Measurements from ENCODE around the gene SARDH. TPM values are rescaled to one million over a fixed set of nuclear protein-coding genes. Genes with fewer than 3 reads are reported as not detected.

Gene SARDH
- total and polyA plus RNA-seq, 2 of the 13 experiments (the other 11 are each of a cell fraction or from before 2014, with no cell fraction given) = 11.6 to 34.9 TPM

DNA sequence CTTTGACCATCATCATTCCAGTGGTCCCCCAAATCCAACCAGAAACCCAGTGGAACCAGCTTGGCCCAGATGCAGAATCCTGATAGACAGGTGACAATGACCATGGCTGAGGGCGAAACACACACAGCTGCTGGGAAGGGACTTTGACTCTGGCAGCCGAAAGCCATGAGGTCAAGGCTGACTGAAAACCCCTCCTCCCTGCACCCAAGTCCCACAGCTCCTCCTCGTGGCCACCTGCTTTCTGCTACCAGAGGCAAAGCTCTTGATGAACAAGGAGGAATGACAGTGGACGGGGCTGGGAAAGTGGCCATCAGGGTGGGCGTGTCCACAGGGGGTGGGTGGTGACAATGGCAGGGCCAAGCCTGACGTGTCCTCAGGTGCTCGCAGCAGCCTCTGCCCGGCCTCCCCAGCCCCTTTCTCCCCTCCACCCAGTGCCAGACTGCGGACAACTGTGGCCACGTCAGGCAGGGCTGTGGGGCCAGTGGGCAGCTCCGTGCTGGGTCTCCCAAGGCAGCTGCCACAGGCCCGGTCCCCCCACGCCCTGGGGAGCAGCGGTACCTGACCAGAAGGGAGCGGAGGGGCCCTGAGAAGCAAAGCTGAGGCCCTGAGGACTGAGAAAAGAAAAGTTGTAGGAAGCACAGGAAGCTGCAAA is 30.8 kb upstream of the SARDH start (continued):
- no peak for TF ChIP-seq PCBP1 (IDR thresholded peaks at IDR 0.05; ENCODE audit: borderline replicate concordance, low read depth, low read length)
- TF ChIP-seq, protein P1, sequence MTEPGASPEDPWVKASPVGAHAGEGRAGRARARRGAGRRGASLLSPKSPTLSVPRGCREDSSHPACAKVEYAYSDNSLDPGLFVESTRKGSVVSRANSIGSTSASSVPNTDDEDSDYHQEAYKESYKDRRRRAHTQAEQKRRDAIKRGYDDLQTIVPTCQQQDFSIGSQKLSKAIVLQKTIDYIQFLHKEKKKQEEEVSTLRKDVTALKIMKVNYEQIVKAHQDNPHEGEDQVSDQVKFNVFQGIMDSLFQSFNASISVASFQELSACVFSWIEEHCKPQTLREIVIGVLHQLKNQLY (CRISPR knock-in tag; IDR thresholded peaks at IDR 0.05) = peak; percentile 79
- TF ChIP-seq ZNF564 (CRISPR knock-in tag; IDR thresholded peaks at IDR 0.05) = no peak
- peak; percentile 73; the same call in 1 of the 2 replicates for TF ChIP-seq MYC (CRISPR knock-in tag; IDR thresholded peaks at IDR 0.05; ENCODE audit: borderline replicate concordance)
- TF ChIP-seq ARID5B (CRISPR knock-in tag; IDR thresholded peaks at IDR 0.05) = peak; percentile 83
- no peak for TF ChIP-seq ZFP62 (CRISPR knock-in tag; IDR thresholded peaks at IDR 0.05)
- 0 out of 2 replicates have a peak, but pooled peaks have one; percentile 68 for TF ChIP-seq SALL2 (CRISPR knock-in tag; IDR thresholded peaks at IDR 0.05)
- TF ChIP-seq, protein P2, sequence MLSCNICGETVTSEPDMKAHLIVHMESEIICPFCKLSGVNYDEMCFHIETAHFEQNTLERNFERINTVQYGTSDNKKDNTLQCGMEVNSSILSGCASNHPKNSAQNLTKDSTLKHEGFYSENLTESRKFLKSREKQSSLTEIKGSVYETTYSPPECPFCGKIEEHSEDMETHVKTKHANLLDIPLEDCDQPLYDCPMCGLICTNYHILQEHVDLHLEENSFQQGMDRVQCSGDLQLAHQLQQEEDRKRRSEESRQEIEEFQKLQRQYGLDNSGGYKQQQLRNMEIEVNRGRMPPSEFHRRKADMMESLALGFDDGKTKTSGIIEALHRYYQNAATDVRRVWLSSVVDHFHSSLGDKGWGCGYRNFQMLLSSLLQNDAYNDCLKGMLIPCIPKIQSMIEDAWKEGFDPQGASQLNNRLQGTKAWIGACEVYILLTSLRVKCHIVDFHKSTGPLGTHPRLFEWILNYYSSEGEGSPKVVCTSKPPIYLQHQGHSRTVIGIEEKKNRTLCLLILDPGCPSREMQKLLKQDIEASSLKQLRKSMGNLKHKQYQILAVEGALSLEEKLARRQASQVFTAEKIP (CRISPR knock-in tag; IDR thresholded peaks at IDR 0.05; ENCODE audit: borderline replicate concordance) = no peak
- TF ChIP-seq MAZ (IDR thresholded peaks at IDR 0.05; ENCODE audit: borderline replicate concordance, low read depth, low read length) = peak; percentile 41; the same call in 1 of the 2 replicates
- TF ChIP-seq MAZ (CRISPR knock-in tag; IDR thresholded peaks at IDR 0.05; ENCODE audit: low read depth) = peak; percentile 84
- no peak for TF ChIP-seq SIX4 (CRISPR knock-in tag; IDR thresholded peaks at IDR 0.05)
- TF ChIP-seq ZNF121 (CRISPR knock-in tag; IDR thresholded peaks at IDR 0.05) = no peak; the same call in 1 of the 2 replicates
- 0 out of 2 replicates have a peak, but pooled peaks have one; percentile 70 for TF ChIP-seq KMT2A (CRISPR knock-in tag; IDR thresholded peaks at IDR 0.05)
- TF ChIP-seq RBAK (CRISPR knock-in tag; IDR thresholded peaks at IDR 0.05) = no peak
- TF ChIP-seq ZNF597 (CRISPR knock-in tag; IDR thresholded peaks at IDR 0.05) = no peak
- no peak for TF ChIP-seq SNRNP70 (IDR thresholded peaks at IDR 0.05; ENCODE audit: low read depth, low read length)
- no peak for TF ChIP-seq FIP1L1 (IDR thresholded peaks at IDR 0.05; ENCODE audit: borderline replicate concordance, insufficient read depth, low read depth, low read length)
- no peak for TF ChIP-seq ZNF18 (CRISPR knock-in tag; IDR thresholded peaks at IDR 0.05; ENCODE audit: insufficient replicate concordance)
- TF ChIP-seq NFKBIZ (CRISPR knock-in tag; IDR thresholded peaks at IDR 0.05) = no peak
